Mesothelial cell of epicardium (in vitro differentiated cells): ENCODE data around the gene AFAP1L2. TPM values are rescaled to one million over a fixed set of nuclear protein-coding genes. Genes with fewer than 3 reads are reported as not detected.

Experiments used
- DNase-seq, 2 experiments: peaks; one replicate each; pipeline ENCODE4 v3.0.0; 2021; ENCODE audit warnings: low spot score in 2 of 2; ENCODE audit not compliant: unreplicated experiment in 2 of 2
- H3K27ac Mint-ChIP-seq: 2 replicates; pipeline ENCODE4 v1.8.0; 2021; ENCODE audit warnings: mixed read lengths
- H3K27me3 Mint-ChIP-seq: 2 replicates; pipeline ENCODE4 v1.8.0; 2021; ENCODE audit warnings: low read depth, mixed read lengths
- H3K36me3 Mint-ChIP-seq: 2 replicates; pipeline ENCODE4 v1.8.0; 2021; ENCODE audit warnings: mixed read lengths
- H3K4me1 Mint-ChIP-seq: 2 replicates; pipeline ENCODE4 v1.8.0; 2021; ENCODE audit warnings: mixed read lengths
- H3K4me3 Mint-ChIP-seq: 2 replicates; pipeline ENCODE4 v1.8.0; 2021; ENCODE audit warnings: mild to moderate bottlenecking, moderate library complexity, mixed read lengths
- H3K9me3 Mint-ChIP-seq: 2 replicates; pipeline ENCODE4 v1.8.0; 2021; ENCODE audit warnings: mixed read lengths
- CTCF ChIP-seq: fragments of 200-600 bp; sonication (generic); IDR thresholded peaks from one replicate; pipeline ENCODE4 v1.5.0; 2021; ENCODE audit warnings: antibody characterized with exemption; ENCODE audit not compliant: unreplicated experiment
- total RNA-seq: library from RNA; stranded (reverse); gene quantifications from 3 replicates; pipeline ENCODE4 v1.2.1, GENCODE V29; 2021

Gene AFAP1L2
- total RNA-seq, 1 donor from 2014 or later: 5.7 TPM

DNA sequence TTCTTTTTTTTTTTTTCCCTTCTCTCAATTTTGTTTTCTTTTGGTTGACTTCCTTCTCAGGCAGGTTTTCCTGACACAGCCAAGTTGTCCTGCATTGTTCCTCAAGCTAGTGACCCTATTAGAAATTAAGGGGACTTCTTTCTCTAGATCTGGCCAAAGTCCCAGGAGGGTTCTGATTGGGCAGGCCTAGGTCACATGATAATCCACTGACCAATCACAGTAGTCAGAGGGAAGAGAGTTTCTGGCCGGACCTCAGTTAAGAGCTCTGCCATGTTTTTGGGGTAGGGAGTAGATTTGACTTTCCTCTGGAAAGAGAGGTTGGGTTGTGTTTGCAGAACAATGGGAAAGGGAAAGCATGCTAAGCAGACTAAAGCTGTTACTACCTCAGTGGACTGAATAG lies 149.1 kb downstream of the AFAP1L2 start:
- TF ChIP-seq CTCF: no peak
- no peak overlapping the region for H3K27ac Mint-ChIP-seq
- peaks cover 32% of the 10 kb centered on the region for H3K4me1 Mint-ChIP-seq
- no peak overlapping the region for H3K4me3 Mint-ChIP-seq
- no peaks in the 10 kb centered on the region for H3K9me3 Mint-ChIP-seq
- peaks cover 18% of the 10 kb centered on the region for H3K36me3 Mint-ChIP-seq
- peaks cover 6% of the 10 kb centered on the region for H3K27me3 Mint-ChIP-seq
- DNase-seq: no peak

- Mint-ChIP-seq H3K27ac (no peak overlapping the region), H3K36me3 (peaks cover 23% of the 10 kb centered on the region), H3K4me3 (no peak overlapping the region), H3K9me3 (no peaks in the 10 kb centered on the region), H3K4me1 (peaks cover 27% of the 10 kb centered on the region), H3K27me3 (peaks cover 7% of the 10 kb centered on the region)
- DNase-seq: no peak
- TF ChIP-seq CTCF: no peak
These were observed 151.4 kb downstream of the AFAP1L2 start for GRCh38 chr10:114252883-114253282.

- no peak for TF ChIP-seq CTCF
- DNase-seq: no peak
- H3K27me3 Mint-ChIP-seq: peaks cover 7% of the 10 kb centered on the region
- H3K4me1 Mint-ChIP-seq: peaks cover 19% of the 10 kb centered on the region
- H3K4me3 Mint-ChIP-seq: no peak overlapping the region
- H3K9me3 Mint-ChIP-seq: no peaks in the 10 kb centered on the region
- peaks cover 23% of the 10 kb centered on the region for H3K36me3 Mint-ChIP-seq
- H3K27ac Mint-ChIP-seq: no peak overlapping the region
These were observed 152.2 kb downstream of the AFAP1L2 start for GRCh38 chr10:114252092-114252491.

- peaks cover 23% of the 10 kb centered on the region for H3K36me3 Mint-ChIP-seq
- no peak for TF ChIP-seq CTCF
- no peaks in the 10 kb centered on the region for H3K9me3 Mint-ChIP-seq
- H3K4me3 Mint-ChIP-seq: no peak overlapping the region
- peaks cover 7% of the 10 kb centered on the region for H3K27me3 Mint-ChIP-seq
- peaks cover 16% of the 10 kb centered on the region for H3K4me1 Mint-ChIP-seq
- DNase-seq: no peak
- H3K27ac Mint-ChIP-seq: no peak overlapping the region
These were observed 153.6 kb downstream of the AFAP1L2 start for GRCh38 chr10:114250716-114251115.

GRCh38 chr10:114250236-114250635 lies 154.1 kb downstream of the AFAP1L2 start:
- Mint-ChIP-seq H3K9me3 (no peaks in the 10 kb centered on the region), H3K36me3 (peaks cover 20% of the 10 kb centered on the region), H3K27ac (no peak overlapping the region), H3K4me3 (no peak overlapping the region), H3K27me3 (peaks cover 9% of the 10 kb centered on the region), H3K4me1 (peaks cover 21% of the 10 kb centered on the region)
- TF ChIP-seq CTCF: no peak
- no peak for DNase-seq
